Amniotic epithelial cell (primary cell): ENCODE data around the gene RAB4A.
A peak's percentile ranks its signal among the peaks of the same experiment; 100 is the strongest.

Source experiments
- DNase-seq: peaks from one replicate; pipeline ENCODE4 v3.0.0-alpha.2; 2010; ENCODE audit warnings: low read depth

The RAB4A gene

DNA sequence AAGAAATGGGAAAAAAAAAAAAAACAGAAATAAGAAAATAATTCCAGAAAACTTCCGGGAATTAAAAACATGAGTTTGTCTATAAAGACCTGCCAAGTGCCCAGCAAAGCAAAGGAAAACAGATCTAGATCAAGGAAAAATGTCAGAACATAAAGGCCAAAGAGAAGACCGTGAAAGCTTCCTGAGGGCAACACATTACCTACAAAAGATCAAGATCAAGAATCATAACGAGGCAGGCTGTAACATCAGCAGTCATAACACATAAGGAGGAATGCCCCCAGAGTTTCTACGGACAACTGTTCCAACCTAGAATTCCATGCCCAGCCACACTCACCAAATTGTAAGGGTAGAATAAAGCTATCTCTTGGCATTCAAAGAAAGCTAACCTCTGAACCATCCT is 68.2 kb downstream of the RAB4A start:
- DNase-seq: no peak

- peak; percentile 58 for DNase-seq
These were observed 68.6 kb downstream of the RAB4A start for GRCh38 chr1:229339520-229339919.

GRCh38 chr1:229340496-229340895 is 69.6 kb downstream of the RAB4A start:
- DNase-seq: no peak

GRCh38 chr1:229341774-229342655 is 71.1 kb downstream of the RAB4A start:
- peak; percentile 47 for DNase-seq

DNA sequence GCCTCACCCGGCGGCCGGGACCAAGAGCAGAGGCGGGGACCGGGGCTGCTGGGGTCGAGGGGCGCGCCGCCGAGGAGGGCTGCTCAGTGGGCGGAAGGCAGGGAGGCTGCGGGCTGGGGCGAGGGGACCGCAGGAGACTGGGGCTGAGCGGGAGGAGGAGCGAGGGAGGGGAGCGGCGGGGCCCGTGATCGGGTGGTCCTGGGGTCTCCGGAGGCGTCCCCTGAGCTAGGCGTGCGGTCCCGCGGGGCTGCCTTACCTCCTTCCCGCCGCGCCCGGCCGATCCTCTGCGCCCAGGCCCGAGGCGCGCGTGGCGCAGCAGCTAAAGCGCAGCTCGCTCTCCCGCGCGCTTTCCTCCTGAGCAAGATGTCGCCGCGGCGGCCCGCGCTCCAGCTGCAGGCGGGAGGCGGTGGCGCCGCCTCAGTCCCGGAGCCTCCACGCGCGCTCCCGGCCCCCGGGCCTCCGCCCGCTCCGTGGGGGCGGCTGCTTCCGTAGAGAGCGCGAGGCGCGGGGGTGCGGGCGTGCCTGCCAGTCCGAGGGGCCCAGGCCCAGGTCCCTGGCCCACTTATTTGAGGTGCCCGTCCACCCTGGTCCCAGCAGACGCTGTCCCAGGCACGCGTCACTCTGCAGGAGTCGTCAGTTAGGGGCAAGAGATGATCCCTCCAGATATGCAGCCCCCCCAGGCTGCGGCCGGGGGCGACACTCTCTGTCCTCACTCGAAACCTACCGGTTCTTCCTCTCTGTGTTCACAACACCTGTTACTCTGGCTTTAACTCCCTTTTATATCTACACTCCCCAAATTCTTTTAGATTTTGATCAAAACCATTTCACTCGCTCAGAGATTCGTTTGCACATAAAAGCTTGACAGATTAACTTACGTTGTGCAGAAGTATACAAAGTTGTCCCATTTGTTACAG is 72.0 kb downstream of the RAB4A start, which contains the start of gene CCSAP:
Gene CCSAP, minus strand, starts transcription at position 392 of the 914 bp plus-strand sequence. CDS start 582 bp downstream, outside the sequence.
- peak; percentile 29 for DNase-seq

DNA sequence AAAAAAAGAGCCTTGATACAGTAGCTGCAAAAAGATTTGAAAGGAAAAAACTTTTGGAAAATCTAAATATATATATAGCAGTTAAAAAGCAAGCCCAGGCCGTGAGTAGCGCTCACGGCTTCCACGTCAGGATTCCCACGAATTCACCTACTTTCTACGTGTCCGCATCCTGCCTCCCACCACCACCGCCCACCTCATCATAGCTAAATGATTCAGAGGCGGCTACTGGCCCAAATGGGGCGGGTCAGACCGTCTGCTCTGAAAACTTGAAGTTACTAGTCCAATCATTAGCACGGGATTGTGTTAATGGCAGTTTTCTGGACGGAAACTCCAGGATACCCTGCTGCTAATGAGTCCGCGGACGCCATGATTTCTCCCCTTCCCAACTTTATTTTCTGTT is 73.2 kb downstream of the RAB4A start:
- no peak for DNase-seq

DNA sequence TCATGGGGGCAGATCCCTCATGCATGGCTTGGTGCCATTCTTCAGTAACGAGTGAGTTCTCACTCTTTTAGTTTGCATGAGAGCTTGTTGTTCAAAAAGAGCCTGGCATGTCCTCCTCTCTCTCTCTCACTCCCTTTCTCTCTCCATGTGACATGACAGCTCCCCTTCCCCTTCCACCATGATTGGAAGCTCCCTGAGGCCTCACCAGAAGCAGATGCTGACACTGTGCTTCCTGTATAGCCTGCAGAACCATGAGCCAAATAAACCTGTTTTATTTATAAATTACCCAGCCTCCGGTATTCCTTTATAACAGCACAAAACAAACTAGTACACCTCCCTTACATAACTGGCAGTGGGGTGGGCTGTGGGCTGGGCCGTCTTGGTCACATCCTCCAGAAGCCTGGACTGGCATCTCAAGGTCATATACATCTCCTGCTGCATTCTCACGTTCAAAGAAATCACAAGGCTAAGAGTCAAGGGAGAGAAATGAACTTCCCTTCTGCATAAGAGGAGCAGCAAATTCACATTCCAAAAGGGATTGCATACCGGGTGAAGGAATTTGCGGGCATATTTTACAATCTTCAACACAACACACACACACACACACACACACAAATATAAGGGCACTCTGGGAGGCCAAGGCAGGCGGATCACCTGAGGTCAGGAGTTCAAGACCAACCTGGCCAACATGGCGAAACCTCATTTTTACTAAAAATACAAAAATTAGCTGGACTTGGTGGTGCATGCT is 74.2 kb downstream of the RAB4A start:
- DNase-seq: peak; percentile 80

DNA sequence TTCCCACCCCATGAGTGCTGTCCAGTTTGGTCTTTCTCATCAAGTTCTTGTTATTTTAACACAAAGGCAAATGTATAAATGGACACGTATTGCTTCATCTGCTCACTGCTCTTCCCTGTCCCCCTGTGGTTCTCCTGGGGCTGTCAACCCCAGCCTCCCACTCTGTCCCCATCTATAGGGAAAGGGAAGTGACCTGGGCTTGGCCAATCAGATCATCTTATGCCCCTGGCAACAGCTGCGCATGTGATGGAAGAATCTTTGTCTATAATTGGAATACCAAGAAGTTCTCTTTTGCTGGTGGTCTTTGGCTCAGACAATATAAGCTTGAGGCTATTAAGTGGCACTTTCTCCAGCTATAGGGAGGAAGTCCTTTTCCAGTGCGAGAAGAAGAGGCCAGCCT is 76.6 kb downstream of the RAB4A start:
- DNase-seq: no peak

DNA sequence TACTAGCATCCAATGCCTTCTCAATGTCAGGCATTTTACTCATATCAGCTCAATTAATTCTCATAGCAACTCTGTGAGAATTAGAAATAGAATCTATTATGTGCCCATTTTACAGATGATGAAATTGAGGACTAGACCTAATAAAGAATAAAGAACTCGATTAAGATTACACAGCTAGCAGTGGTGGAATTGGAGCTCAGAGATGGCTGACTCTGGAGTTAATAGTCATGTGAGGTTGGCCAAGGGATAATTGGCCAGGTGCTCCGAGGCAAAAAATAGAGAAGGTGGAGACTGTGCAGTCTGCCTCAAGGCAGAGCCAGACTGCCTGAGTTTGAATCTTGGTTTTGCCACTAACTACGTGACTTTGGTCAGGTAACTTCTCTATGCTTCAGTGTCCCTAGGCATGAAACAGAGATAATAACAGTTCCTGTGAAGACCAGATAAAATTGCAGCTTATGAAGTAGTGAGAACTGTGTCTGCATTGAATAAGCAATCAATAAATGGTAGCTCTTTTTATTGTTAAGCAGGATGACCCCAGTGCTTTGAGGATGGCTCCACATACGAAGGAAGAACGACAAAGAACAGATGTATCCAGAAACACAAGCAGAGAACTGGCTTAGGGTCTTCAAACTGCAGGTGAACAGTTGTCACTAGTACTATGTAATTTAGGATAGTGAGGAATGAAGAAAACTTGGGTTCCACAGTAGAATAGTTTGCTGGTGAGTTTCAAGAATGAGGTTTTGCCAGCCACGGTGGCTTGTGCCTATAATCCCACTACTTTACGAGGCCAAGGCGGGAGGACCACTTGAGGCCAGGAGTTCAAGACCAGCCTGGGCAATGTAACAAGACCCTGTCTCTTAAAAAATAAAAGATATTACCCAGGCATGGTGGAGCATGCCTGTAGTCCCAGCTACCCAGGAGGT is 78.8 kb downstream of the RAB4A start:
- no peak for DNase-seq

DNA sequence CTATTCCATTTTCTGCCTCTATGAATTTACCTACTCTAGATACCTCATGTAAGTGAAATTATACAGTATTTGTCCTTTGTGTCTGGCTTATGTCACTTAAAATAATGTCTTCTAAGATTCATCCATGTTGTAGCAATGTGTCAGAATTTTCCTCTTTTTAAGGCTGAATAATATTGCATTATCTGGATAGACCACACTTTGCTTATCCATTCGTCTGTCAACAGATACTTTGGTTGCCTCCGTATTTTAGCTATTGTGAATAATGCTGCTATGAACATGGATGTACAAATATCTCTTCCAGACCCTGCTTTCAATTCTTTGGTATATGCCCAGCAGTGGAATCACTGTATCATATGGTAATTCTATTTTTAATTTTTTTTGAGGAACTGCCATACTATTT is 82.1 kb downstream of the RAB4A start:
- DNase-seq: no peak

- DNase-seq: no peak
These were observed 83.3 kb downstream of the RAB4A start for GRCh38 chr1:229354226-229354625.
